Vagina (tissue), 2 donors: ENCODE results near the gene GPR42. TPM values are rescaled to one million over a fixed set of nuclear protein-coding genes. Genes with fewer than 3 reads are reported as not detected.

Experiments
- DNase-seq, 2 donors: peaks; one replicate each; pipeline ENCODE4 v3.0.0-alpha.2; 2017; ENCODE audit errors: extremely low spot score in 2 of 2
- H3K27ac ChIP-seq: fragments of 200-600 bp; sonication (generic); one replicate; pipeline ENCODE4 v1.5.1; 2019
- H3K27me3 ChIP-seq: fragments of 200-600 bp; sonication (generic); one replicate; pipeline ENCODE4 v1.5.1; 2019
- H3K36me3 ChIP-seq, 2 donors: fragments of 200-600 bp; sonication (generic); one replicate each; pipeline ENCODE4 v1.5.1; 2017 to 2019
- H3K4me1 ChIP-seq: fragments of 200-600 bp; sonication (generic); one replicate; pipeline ENCODE4 v1.5.1; 2019
- H3K4me3 ChIP-seq, 2 donors: fragments of 200-600 bp; sonication (generic); 1 replicate in 1 of 2; 2 replicates in 1 of 2; pipeline ENCODE4 v1.5.1; 2016 to 2019
- H3K9me3 ChIP-seq: fragments of 200-600 bp; sonication (generic); one replicate; pipeline ENCODE4 v1.5.1; 2019
- CTCF ChIP-seq, 3 experiments: fragments of 450-650 bp in 2 of 3; fragments of 200-600 bp in 1 of 3; sonication (generic) in 1 of 3; IDR thresholded peaks; one replicate each; pipeline ENCODE4 v1.5.1; 2017 to 2019; ENCODE audit warnings: antibody characterized with exemption in 3 of 3, mild to moderate bottlenecking in 2 of 3, moderate library complexity in 2 of 3
- POLR2A ChIP-seq, 2 donors: fragments of 450-650 bp; IDR thresholded peaks; one replicate each; pipeline ENCODE4 v1.6.1; 2017; ENCODE audit warnings: antibody characterized with exemption in 2 of 2, mild to moderate bottlenecking in 2 of 2, moderate library complexity in 2 of 2
- POLR2AphosphoS5 ChIP-seq, 2 donors: sonication (generic); formaldehyde crosslinking; IDR thresholded peaks; one replicate each; pipeline ENCODE4 v1.9.0; 2017; ENCODE audit warnings: antibody characterized with exemption in 2 of 2, mild to moderate bottlenecking in 2 of 2, low read depth in 1 of 2; ENCODE audit not compliant: insufficient read depth in 1 of 2
- intact Hi-C: fragments of 100-400 bp; cut with DNase I; formaldehyde crosslinking; loops from one replicate; pipeline ENCODE4 v1.15.1; 2023
- total RNA-seq: library from RNA; depleted of rRNA; stranded (reverse); fragments of >200 nt; gene quantifications from one replicate; pipeline ENCODE4 v1.2.3, GENCODE V29; 2016

Gene GPR42
- total RNA-seq, 1 donor from 2014 or later, result not detected

- no peak for DNase-seq
- no peaks in the 10 kb centered on the region for H3K9me3 ChIP-seq
- H3K36me3 ChIP-seq, result no peaks in the 10 kb centered on the region
- no peak overlapping the region for H3K4me3 ChIP-seq
- intact Hi-C loops, result no loop called here
- no peaks in the 10 kb centered on the region for H3K27me3 ChIP-seq
- TF ChIP-seq POLR2A (IDR thresholded peaks at IDR 0.05), result no peak
- no peak for TF ChIP-seq POLR2AphosphoS5 (IDR thresholded peaks at IDR 0.05; ENCODE audit: insufficient read depth in 1 of 2, low read depth in 1 of 2)
- no peak for TF ChIP-seq CTCF (IDR thresholded peaks at IDR 0.05)
- no peak overlapping the region for H3K27ac ChIP-seq
- H3K4me1 ChIP-seq, result no peaks in the 10 kb centered on the region
Observed at GRCh38 chr19:35341565-35342225, 29.2 kb upstream of the GPR42 start.

GRCh38 chr19:35342430-35342829, 28.4 kb upstream of the GPR42 start:
- no peak overlapping the region for H3K4me3 ChIP-seq
- intact Hi-C loops, result no loop called here
- H3K36me3 ChIP-seq, result no peaks in the 10 kb centered on the region
- no peak overlapping the region for H3K27ac ChIP-seq
- no peaks in the 10 kb centered on the region for H3K27me3 ChIP-seq
- no peak for TF ChIP-seq POLR2AphosphoS5 (IDR thresholded peaks at IDR 0.05; ENCODE audit: insufficient read depth in 1 of 2, low read depth in 1 of 2)
- TF ChIP-seq POLR2A (IDR thresholded peaks at IDR 0.05), result no peak
- TF ChIP-seq CTCF (IDR thresholded peaks at IDR 0.05), result no peak
- no peaks in the 10 kb centered on the region for H3K4me1 ChIP-seq
- DNase-seq, result no peak
- no peaks in the 10 kb centered on the region for H3K9me3 ChIP-seq

GRCh38 chr19:35344511-35345031, 26.3 kb upstream of the GPR42 start:
- Histone ChIP-seq H3K27ac (no peak overlapping the region), H3K4me1 (no peaks in the 10 kb centered on the region), H3K4me3 (no peak overlapping the region), H3K36me3 (no peaks in the 10 kb centered on the region), H3K27me3 (no peaks in the 10 kb centered on the region), H3K9me3 (no peaks in the 10 kb centered on the region)
- DNase-seq, result peak in 1 of 2 donors; percentile 40
- TF ChIP-seq POLR2AphosphoS5 (IDR thresholded peaks at IDR 0.05; ENCODE audit: insufficient read depth in 1 of 2, low read depth in 1 of 2) (no peak), CTCF (IDR thresholded peaks at IDR 0.05) (no peak), POLR2A (IDR thresholded peaks at IDR 0.05) (no peak)
- intact Hi-C loops, result no loop called here

GRCh38 chr19:35345671-35346111, 25.2 kb upstream of the GPR42 start:
- TF ChIP-seq POLR2A (IDR thresholded peaks at IDR 0.05), result no peak
- no peak for TF ChIP-seq CTCF (IDR thresholded peaks at IDR 0.05)
- TF ChIP-seq POLR2AphosphoS5 (IDR thresholded peaks at IDR 0.05; ENCODE audit: insufficient read depth in 1 of 2, low read depth in 1 of 2), result no peak
- H3K27ac ChIP-seq, result no peak overlapping the region
- no peaks in the 10 kb centered on the region for H3K36me3 ChIP-seq
- H3K27me3 ChIP-seq, result no peaks in the 10 kb centered on the region
- H3K9me3 ChIP-seq, result no peaks in the 10 kb centered on the region
- H3K4me1 ChIP-seq, result no peaks in the 10 kb centered on the region
- no peak overlapping the region for H3K4me3 ChIP-seq
- intact Hi-C loops, result no loop called here
- no peak for DNase-seq
